ENCODE data around the gene FIGNL2.

The FIGNL2 gene

DNA sequence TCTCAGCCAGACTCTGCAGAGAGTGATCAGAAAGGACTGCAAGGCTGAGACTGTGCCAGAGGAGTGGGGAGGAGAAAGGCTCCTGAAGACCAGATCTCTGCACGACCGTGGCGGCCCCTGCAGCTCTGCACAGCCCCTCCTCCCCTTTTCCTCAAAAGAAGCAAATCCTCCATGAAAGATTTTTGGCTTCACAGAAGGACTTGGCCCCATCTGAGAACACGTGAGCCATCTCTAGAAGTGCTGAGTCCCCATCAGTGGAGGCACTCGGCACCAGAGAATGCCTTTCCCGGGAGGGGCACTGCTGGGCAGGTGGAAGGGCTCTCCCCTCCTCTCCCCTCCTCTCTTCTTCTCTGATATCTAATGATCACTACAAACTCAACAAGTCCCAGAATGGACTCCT, 6.8 kb downstream of the FIGNL2 start:
- H3K4me3 ChIP-seq (replicated peaks; ENCODE audit: low read depth, low read length): no peak overlapping the region
- TF ChIP-seq, protein P1, sequence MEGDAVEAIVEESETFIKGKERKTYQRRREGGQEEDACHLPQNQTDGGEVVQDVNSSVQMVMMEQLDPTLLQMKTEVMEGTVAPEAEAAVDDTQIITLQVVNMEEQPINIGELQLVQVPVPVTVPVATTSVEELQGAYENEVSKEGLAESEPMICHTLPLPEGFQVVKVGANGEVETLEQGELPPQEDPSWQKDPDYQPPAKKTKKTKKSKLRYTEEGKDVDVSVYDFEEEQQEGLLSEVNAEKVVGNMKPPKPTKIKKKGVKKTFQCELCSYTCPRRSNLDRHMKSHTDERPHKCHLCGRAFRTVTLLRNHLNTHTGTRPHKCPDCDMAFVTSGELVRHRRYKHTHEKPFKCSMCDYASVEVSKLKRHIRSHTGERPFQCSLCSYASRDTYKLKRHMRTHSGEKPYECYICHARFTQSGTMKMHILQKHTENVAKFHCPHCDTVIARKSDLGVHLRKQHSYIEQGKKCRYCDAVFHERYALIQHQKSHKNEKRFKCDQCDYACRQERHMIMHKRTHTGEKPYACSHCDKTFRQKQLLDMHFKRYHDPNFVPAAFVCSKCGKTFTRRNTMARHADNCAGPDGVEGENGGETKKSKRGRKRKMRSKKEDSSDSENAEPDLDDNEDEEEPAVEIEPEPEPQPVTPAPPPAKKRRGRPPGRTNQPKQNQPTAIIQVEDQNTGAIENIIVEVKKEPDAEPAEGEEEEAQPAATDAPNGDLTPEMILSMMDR (IDR thresholded peaks at IDR 0.05; ENCODE audit: low read length, missing control alignments): no peak
- DNase-seq (ENCODE audit: low read depth): no peak

DNA sequence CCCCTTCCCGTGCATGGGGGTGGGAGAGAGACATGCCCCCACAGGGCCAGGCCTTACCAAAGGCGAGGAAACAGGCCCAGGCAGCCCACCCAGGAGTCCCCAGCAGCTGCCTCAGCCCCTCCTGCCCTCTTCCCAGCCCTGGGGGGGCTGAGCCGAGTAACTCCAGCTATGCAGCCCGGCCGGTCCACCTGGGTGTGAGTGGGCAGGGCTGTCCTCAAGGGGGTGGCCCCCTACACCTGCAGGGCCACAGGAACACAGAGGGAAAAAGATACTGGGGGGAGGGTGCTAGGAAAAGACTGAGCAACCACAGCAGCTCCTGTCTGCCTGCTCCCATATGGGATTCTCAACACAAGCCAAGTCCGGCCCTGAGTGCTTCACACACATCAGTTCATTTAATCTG, 7.6 kb downstream of the FIGNL2 start:
- DNase-seq (ENCODE audit: low read depth): no peak
- no peak overlapping the region for H3K4me3 ChIP-seq (replicated peaks; ENCODE audit: low read depth, low read length)
- TF ChIP-seq, protein P1 (IDR thresholded peaks at IDR 0.05; ENCODE audit: low read length, missing control alignments): no peak

DNA sequence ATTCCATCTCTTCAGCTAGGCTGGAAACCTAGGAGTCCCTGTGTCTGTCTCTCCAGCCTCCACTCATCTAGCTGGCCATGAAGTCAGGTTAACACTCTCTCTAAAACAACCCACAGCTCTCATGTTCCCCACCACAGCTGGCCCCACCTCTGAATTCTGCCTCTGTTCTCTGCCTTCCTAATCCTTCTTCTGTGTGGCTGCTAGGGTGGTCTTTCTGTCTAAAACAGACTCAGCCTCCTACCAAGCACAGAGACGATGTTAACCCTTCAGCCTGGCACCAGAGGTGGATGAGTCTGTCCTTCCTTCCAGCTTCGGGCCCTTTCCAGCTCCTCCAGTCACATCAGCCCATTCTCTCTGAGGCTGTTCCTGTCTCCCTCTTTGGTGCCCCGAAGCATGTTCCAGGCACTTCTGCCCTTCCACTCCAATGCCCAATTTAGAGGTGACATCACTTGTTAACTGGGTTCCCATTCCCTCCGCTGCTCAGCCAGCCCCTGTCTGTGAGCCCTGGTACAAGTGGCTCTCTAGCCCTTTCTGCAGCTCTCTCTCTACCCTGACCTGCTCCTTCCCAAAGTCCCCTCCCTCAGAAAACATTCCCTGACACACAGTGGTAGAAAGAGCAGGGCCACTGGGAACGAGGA, 9.1 kb downstream of the FIGNL2 start:
- no peak for DNase-seq (ENCODE audit: low read depth)
- TF ChIP-seq, protein P1 (IDR thresholded peaks at IDR 0.05; ENCODE audit: low read length, missing control alignments): no peak
- H3K4me3 ChIP-seq (replicated peaks; ENCODE audit: low read depth, low read length): no peak overlapping the region

DNA sequence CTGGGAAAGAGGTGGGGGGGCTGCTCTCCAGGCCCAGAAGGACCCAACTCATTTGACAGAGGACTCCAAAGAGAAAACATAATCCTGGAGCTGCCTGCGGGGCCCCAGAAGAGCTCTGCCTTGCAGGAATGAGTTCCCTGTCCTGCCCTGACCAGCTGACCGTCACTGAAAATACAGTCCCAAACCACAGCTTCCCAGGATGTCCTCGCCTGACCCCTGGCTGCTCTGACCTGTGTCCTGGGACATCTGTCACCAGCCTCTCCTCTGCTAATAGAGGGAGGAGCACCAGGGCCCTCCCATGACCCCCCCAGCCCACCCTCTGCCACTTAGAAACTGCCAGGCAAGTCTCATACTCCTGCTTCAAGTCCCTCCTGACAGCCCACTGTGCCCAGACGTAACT, 9.8 kb downstream of the FIGNL2 start:
- TF ChIP-seq, protein P1 (IDR thresholded peaks at IDR 0.05; ENCODE audit: low read length, missing control alignments): no peak
- DNase-seq (ENCODE audit: low read depth): no peak
- H3K4me3 ChIP-seq (replicated peaks; ENCODE audit: low read depth, low read length): no peak overlapping the region

DNA sequence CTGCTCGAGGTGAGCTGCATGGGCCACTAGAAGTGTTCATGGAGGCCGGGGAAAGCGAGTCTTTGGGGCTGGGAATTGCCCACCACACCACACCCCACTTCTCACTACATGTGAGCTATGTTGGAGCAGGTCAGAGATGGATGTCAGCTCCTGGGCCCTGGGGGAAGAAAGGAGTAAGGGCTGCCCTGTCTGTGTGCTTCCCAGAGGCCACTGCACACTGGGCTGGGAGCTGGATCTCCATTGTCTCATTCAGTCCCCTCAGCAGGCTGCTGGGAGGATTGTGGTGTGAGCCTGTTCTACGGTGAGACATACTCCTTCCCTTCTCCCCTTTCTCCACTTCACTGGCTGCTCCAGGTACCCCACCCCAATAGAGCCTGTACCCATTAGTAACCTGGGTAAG, 10.5 kb downstream of the FIGNL2 start:
- DNase-seq (ENCODE audit: low read depth): no peak
- H3K4me3 ChIP-seq (replicated peaks; ENCODE audit: low read depth, low read length): no peak overlapping the region
- TF ChIP-seq, protein P1 (IDR thresholded peaks at IDR 0.05; ENCODE audit: low read length, missing control alignments): no peak

DNA sequence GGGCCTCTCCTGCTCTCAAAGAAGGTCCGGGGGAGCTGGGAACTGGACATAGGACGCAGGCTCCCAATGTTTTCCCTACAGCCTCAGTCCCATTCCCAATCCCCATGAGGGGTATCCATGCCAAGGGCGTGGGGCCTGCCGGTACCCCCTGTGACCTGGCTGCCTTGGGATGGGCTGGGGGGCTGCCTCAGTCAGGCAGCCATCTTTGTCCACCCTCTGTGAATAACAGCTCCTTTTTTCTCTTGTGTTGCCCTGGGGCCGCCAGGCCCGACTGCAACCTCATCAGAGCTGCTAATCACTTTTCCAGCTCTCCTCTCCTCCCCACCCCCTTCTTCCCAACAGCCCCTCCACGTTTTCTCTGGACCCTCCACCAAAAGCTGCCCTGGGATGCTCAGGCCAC, 11.2 kb downstream of the FIGNL2 start:
- TF ChIP-seq, protein P1 (IDR thresholded peaks at IDR 0.05; ENCODE audit: low read length, missing control alignments): no peak
- H3K4me3 ChIP-seq (replicated peaks; ENCODE audit: low read depth, low read length): no peak overlapping the region
- no peak for DNase-seq (ENCODE audit: low read depth)

DNA sequence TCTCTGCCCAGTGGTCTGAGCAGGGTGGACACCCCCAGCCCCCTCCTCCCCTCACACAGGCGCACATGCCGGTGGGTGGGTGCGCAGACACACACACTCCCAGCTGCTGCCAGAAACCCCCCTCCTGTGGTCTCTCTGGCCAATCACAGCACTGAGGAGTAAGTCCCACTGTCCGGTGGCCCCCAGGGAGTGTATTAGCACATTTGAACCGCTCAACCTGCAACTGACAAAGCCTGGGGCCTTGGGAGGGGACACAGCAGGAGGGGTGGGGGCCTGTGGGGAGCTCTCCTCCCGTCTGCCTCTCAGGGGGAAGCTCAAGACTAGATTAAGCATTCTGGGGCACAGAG, 11.7 kb downstream of the FIGNL2 start:
- TF ChIP-seq, protein P1 (IDR thresholded peaks at IDR 0.05; ENCODE audit: low read length, missing control alignments): no peak
- no peak overlapping the region for H3K4me3 ChIP-seq (replicated peaks; ENCODE audit: low read depth, low read length)
- no peak for DNase-seq (ENCODE audit: low read depth)

Data from fibroblast of pulmonary artery (primary cell).